ENCODE measurements around the gene NSMCE1.
"Not testable (repeated sequence)": the region's sequence is repeated elsewhere in the genome, so short reads cannot be mapped to it uniquely, and the experiment has no call there.

Gene NSMCE1

DNA sequence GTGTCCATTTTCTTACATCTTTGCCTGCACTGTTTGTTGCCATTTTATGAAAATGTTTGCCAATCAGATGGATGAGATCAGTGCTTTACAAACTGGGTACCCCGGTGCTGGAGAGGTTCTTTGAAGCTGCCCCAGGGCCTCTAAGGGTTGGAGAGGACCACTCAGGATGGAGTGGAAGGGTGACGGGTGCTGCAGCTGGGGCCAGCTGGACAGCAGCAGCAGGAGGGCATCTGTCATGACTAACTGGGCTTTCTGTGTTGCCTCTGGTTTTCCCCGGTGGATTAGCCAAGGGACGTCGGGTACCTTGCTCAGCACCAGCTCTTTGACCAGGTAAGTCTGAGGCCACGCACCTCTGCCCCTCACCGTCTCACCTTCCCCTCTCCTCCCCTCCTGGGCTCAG is 52.9 kb downstream of the NSMCE1 start:
- DNase-seq (ENCODE audit: low read depth) = no peak

DNA sequence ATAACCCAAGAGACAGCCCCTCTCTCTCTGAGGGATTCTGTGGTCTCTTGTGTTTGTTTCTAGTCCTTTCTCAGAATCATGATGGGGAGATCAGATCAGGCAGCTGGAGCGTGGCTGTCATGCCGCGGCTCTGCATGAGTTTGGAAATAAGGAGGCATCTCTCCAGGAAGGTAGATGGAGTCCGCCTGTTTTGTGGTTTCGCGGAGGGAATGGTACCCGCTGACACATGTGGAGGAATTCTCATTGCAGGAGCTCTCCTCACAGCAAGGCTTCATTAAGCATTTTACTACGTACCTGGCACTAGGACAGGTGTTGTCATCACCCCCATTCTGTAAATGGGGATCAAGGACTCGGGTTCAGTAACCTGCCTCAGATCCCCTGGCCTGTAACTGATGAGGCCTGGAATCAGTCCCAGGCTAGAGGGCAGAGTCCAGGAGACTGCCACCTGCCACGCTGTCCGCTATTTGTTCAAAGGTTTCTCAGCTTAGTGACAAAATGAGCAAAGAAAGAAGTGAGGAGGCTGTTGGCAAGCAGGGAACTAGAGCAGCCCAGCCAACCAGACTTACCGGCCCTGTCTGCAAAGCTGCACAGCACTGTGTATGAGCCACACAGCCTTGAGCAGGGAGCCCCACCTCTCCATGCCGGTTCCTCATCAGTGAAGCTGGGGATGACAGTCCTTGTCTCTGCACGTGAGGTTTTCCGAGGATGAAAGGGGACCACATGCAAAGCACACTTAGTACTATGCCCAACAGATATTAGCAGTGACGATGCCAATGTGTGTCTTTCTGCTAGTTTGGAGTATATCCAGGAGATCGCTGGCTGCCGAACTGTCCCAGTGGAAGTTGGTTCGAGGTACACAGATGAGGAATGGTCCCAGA is 54.2 kb downstream of the NSMCE1 start:
- no peak for DNase-seq (ENCODE audit: low read depth)

DNA sequence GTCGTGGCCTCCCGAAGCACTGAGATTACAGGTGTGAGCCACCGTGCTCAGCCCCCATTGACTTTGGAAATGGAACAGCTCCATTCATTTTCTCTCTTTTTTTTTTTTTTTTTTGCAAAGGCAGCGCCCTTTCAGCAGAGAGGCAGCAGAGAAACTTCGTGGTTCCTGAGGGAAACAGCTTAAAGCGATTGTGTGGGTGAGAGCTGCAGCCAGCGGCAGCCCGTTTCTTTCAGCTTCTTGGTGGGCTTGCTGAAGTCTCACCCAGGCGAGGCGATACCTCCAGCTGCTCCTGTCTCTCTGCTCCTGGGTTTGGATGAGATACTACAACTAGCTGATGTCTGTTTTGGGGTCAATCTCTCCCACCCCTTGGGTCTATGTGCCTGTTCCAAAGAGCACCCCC is 57.5 kb downstream of the NSMCE1 start:
- no peak for DNase-seq (ENCODE audit: low read depth)

DNA sequence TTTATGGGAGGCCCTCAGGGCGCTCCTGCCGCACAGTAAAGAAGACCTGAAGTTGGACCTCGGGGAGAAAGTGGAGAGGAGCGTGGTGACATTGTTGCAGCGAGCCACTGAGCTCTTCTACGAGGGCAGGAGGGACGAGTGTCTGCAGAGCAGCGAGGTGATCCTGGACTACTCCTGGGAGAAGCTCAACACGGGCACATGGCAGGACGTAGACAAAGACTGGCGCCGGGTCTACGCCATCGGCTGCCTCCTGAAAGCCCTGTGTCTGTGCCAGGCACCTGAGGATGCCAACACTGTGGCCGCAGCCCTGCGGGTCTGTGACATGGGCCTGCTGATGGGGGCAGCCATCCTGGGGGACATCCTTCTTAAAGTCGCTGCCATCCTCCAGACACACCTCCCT is 58.4 kb downstream of the NSMCE1 start:
- no peak for DNase-seq (ENCODE audit: low read depth)

DNA sequence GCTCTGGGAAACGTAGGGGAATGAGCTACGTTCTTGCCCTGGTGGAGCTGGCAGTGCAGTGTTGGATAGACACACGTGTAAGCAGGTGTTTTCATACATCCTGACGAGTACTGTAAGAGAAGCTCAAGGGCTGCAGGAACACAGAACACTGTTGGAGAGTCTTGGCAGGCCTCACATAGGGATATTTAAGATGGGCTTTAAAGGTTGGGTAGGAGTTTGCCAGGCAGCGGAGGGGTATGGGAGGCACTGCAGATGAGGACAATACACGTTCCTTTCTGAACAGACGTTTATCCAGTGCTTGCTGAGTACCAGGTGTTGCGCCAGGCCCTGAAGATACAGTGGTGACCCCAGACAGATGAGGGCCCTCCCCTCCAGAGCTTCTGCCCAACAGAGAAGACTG is 59.0 kb downstream of the NSMCE1 start:
- DNase-seq (ENCODE audit: low read depth) = no peak

DNA sequence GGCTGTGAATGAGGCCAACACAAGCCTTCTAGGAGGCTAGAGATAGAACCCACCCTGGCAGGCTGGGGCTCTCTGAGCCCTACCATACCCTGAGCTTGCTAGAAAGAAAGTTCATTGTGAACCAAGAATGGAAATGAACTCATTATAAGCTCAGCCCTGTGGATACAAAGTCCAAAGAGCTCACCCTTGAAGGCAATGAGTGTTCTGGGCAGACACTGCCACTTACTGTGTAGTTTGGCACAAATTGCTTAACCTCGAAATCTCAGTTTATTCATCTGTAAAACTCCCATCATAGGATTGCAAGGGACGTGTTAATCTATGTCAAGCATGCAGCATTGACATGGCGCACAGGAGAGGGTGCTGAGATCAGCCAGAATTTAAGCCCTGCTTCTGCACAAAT is 59.8 kb downstream of the NSMCE1 start:
- DNase-seq (ENCODE audit: low read depth) = no peak

DNA sequence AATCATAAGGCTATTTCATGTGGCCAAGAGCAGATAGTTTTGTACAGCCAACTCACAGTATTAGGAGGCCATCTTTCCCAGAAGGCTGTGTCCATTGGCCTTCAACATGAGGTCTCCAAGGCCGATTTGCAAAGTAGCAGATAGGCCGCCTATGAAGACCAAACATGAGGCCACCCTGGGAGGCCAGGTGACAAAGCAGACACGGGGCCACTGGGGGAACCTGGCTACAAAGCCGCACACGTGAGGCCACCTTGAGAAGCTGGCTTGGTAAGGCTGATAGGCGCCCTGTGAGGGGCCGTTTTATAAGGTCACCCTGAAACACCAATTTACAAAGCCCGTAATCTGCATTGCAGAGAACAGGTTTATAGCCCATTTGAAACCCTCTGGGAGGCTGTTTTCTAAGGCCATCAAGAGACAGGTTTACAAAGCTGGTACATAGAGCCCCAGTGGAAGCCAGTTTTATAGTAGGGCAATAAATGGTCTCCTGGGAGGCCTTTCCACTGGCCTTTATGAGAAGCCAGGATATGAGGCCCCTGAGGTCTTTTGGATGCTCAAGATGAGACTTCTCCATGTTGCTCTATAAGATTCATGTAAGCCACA is 60.4 kb downstream of the NSMCE1 start:
- DNase-seq (ENCODE audit: low read depth) = no peak

DNA sequence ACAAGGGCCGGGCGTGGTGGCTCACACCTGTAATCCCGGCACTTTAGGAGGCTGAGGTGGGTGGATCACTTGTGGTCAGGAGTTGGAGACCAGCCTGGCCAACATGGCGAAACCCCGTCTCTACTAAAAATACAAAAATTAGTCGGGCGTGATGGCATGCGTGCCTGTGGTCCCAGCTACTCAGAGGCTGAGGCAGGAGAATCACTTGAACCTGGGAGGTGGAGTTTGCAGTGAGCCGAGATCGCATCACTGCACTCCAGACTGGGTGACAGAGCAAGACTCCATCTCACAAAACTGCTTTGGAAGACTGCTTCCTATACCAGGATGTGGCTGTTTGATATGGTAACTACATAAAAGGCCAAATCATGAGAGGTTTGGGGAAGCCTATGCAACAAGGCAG is 61.5 kb downstream of the NSMCE1 start:
- not testable (repeated sequence) for DNase-seq (ENCODE audit: low read depth)

DNA sequence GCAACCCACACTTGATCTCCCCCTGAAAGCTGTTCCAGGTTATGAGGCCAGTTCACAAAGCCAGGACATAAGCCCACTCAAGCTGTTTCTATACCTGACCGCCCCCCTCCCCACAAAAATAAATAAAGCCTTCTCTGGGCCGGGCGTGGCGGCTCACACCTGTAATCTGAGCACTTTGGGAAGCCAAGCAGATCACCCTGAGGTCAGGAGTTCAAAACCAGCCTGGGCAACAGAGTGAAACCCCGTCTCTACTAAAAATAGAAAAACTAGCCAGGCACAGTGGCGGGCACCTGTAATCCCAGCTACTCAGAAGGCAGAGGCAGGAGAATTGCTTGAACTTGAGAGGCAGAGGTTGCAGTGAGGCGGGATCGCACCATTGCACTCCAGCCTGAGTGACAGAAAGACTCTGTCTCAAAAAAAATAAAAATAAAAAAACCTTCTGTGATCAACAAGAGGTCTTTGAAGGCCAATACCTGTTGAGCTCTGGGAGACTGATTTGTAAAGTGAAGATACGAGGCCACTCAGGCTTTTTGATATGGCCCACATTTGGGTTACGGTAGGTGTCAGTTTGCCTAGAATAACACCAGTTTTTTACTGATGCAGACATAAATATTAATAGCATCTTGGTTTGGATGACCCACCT is 63.0 kb downstream of the NSMCE1 start:
- no peak for DNase-seq (ENCODE audit: low read depth)

DNA sequence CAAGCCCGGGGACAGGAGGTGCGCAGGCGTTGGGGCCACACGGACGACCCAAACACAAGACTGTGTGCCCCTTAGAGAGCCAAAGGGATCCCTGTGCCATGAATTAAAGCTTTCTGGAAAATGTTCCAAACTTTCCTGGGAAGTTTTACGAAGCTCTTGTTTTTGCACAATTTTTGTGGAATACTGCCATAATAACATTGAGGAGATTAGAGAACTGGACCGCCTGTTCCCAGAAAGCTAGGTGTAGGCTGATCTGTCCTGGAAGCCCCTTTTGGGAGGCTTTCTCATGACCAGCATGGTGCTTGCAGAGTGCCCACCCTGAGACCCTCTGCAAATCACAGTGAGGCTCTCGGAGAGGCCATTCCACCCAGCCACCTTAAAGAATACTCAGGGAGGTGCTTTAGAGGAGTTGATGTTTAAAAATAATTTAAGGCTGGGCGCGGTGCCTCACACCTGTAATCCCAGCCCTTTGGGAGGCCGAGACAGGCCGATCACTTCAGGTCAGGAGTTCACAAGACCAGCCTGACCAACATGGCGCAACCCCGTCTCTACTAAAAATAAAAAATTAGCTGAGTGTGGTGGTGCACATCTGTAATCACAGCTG is 64.2 kb downstream of the NSMCE1 start:
- DNase-seq (ENCODE audit: low read depth) = no peak

DNA sequence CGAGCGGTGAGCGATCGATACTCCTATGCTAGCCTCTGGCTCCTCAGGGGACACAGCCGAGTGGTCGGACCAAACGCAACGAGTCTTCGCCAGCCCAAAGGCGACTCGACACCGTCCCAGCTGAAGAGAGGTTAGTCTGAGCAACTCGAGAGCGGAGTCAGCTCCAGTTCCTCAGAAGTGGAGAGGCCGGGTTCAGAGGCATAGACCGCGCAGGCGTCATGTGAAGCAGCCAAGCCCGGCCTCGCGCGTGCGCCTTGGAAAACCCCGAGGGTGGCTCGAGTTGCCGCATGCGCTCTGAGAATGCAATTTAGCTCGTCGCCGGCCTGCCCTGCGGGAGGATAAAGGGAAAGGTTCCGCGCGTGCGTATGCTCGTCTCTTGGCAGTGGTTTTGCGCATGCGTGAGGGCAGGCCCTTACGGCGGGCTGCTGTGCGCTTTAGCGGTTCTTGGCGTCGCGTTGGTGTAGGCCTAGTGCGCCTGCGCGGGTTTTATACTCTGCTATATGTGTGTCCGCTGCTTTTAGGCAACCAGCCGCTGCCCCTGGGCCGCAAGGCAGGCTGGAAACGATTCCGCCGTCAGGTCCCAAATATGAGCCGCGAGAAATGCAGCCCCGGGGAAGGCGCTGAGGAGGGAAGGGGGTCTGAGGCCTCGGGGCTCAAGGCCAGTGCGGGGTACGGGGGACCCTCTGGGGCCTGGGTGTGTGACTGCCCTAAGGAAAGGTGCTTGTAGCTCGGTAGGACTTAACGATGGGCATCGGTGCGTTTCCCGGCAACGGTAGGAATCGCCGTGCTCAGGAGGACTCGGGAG is 64.9 kb downstream of the NSMCE1 start, which contains the start of gene KDM8:
Gene KDM8, plus strand, starts transcription at position 20 of the 805 bp plus-strand sequence. CDS start 6,598 bp downstream, outside the sequence.
- peak; percentile 99 for DNase-seq (ENCODE audit: low read depth)

DNA sequence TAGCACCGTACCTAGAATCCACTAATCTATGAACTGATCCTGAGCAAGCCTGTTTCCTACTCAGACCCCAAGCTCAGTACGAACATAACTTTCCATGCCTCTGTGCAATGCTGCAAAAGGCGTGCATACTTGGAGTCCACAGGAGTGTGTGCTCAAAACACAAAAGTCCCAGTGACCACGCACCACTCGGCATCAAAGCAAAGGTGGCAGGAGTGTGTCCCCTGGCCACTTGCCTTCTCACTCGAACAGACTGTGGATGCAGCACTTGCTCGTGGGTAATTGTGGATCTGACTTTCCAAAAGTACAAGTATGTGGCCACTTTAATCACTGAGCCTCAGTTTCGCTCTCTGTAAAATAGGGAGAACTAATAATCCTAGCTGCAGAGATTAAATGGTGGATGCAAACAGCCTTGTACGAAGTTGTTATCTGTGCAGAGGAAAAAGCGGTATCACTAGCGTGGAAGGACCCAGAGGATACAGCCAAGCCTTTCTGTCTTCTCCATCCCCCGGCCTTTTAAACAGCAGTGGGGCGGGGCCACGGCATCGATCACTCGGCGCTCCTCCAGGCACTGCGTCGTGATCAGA is 65.6 kb downstream of the NSMCE1 start:
- peak; percentile 94 for DNase-seq (ENCODE audit: low read depth)

DNA sequence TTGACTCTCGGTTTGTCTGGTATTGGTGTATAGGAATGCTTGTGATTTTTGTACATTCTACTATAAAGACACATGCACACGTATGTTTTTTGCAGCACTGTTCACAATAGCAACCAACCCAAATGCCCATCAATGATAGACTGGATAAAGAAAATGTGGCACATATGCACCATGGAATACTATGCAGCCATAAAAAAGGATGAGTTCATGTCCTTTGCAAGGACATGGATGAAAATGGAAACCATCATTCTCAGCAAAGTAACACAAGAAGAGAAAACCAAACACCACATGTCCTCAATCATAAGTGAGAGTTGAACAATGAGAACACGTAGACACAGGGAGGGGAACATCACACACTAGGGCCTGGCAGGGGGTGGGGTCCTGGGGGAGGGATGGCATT is 67.7 kb downstream of the NSMCE1 start:
- DNase-seq (ENCODE audit: low read depth) = not testable (repeated sequence)

DNA sequence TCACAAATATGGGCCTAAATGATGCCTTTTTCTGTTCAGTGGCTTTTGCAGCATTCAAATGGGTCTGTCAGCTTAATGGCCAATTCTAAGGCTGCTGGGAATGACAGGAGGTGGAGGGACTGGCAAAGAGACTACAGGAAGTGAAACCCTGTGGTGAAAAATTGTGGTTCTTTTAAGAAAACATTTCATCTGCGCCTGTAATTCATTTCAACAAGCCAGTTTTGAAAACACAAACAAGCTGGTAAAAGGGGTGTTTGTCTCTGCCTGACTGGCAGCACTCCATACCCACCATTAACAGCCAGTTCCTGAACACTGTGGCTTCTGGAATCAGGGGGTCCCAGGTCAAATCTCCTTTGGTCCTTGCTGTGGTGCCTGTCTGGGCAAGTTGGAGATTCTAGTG is 68.8 kb downstream of the NSMCE1 start:
- no peak for DNase-seq (ENCODE audit: low read depth)

DNA sequence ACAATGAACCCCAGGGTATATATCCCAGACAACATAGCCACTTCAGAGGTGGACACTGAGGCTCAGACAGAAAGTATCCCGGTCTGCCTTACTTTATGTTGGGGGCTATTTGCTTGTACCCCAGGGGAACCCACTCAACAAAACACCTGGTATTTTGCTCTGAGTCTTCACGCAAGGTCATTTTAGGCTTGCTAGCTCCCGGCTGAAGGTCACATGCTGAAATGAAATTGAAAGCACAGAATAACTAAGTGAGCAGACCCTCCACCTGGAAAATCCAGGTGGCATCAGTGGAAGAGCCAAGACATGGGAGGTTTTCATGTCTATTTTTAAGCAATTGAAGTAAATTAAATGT is 69.4 kb downstream of the NSMCE1 start:
- no peak for DNase-seq (ENCODE audit: low read depth)

DNA sequence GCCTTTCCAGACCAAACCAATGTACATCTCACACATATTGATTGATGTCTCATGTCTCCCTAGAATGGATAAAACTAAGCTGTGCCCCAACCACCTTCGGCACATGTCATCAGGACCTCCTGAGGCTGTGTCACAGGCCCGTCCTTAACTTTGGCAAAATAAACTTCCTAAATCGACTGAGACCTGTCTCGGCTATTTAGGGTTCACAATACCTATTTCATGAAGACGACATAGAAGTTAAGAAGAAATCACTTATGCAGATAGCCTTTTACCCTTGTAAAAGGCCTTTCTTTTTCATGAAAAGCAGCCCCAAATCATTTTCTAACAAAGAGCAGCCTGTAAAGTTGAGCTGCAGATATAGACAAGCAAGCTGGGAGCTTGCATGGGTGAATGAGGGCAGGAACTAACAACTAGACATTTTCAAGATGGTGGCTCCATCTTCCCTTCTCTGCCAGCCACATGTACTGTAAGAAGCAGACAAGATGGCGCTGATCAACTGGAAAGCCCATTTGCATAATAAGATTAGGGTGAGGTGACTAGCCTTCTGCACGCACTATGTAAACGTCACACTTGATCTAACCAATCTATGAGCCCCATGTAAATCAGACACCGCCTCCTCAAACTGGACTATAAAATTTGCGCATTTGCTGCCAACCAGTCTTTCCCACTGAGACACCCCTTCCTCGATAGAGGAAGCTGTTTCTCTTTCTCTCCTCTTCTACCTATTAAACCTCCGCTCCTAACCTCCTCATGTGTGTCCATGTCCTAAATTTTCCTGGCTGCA is 69.9 kb downstream of the NSMCE1 start:
- DNase-seq (ENCODE audit: low read depth) = no peak

DNA sequence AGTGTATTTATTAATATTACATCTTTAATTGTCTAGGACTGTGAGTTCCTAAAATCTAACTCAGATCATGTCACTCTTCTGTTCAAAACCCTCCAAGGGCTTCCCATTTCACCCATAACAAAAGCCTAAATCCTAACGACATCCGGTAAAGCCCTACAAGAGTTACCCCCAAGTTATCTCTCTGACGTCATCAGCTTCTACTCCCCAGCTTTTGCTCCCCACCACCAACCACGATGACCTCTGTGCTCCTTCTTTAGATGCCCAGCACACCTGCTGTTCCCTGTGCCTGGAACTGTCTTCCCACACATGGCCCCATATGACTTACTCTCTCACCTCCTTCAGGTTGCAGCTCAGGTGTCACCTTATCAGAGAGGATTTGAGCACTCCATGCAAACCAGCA is 71.6 kb downstream of the NSMCE1 start:
- no peak for DNase-seq (ENCODE audit: low read depth)

DNA sequence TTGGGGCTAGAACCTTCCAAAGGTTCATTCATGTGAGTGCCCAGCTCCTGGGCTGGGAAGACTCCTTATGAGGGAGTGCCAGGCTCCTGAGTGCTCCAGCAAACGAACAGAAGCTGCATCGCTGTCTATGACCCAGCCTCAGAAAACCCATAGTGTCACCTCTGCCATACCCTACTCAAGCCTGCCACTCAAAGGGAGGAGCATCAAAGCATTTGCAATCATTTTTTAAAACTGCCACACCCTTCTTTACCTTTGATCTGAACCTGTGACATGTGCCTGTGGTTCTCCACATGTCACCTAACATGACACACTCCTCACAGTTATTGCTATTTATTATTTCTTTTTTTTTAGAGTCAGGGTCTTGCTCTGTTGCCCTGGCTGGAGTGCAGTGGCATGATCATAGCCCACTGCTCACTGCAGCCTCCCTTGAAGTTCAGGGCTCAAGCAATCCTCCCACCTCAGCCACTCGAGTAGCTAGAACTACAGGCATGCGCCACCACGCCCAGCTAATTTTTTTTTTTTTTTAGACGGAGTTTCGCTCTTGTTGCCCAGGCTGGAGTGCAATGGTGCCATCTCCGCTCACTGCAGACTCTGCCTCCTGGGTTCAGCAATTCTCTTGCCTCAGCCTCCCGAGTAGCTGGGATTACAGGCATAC is 72.5 kb downstream of the NSMCE1 start:
- no peak for DNase-seq (ENCODE audit: low read depth)

DNA sequence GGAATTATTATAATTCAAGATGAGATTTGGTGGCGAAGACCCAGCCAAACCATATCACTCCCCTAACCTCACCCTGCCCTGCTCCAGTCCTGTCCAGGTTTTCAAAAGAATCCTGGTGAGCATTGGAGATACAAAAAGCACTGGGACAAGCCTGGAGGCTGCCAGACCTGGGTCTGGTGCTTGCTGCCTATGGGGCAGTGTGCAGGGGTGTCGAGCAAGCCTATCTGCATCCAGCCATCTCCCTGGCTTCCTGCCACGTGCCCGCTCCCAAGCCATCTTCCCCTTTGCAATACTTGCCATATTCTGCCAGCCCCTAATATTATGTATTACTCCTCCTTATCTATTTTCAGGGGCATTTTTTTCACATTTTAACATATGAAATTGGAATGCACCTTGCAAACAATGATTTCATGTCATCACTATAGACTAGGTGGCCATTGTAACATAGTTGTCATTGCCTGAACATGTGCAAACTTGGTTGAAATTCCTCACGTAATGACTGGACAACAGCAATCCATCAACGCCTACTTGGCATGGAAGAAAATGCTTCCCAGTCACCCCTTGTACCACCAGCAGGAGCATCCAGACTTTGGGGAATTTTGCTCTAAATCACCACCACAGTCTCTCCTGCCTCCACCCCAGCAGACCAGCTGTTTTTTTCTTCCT is 73.4 kb downstream of the NSMCE1 start:
- DNase-seq (ENCODE audit: low read depth) = no peak

All from iris pigment epithelial cell (primary cell).